GM18907 (cell line): ENCODE measurements around the gene PSTPIP2.
A peak's percentile ranks its signal among the peaks of the same experiment; 100 is the strongest.
"Not testable (repeated sequence)": the region's sequence is repeated elsewhere in the genome, so short reads cannot be mapped to it uniquely, and the experiment has no call there.

ENCODE experiments used
- ATAC-seq: cut with Tn5 transposase; IDR thresholded peaks from one replicate; pipeline ENCODE4 v1.9.1; 2021; ENCODE audit warnings: mild to moderate bottlenecking, moderate library complexity; ENCODE audit not compliant: unreplicated experiment

Gene PSTPIP2

GRCh38 chr18:46070815-46071652, 1.0 kb downstream of the PSTPIP2 start:
- ATAC-seq, result peak; percentile 19

- no peak for ATAC-seq
Measured at GRCh38 chr18:46070232-46070631, 1.8 kb downstream of the PSTPIP2 start.

GRCh38 chr18:46069524-46069923, 2.5 kb downstream of the PSTPIP2 start:
- no peak for ATAC-seq

- no peak for ATAC-seq
Measured at GRCh38 chr18:46068763-46069162, 3.3 kb downstream of the PSTPIP2 start.

GRCh38 chr18:46067438-46068007, 4.5 kb downstream of the PSTPIP2 start:
- no peak for ATAC-seq

- ATAC-seq, result no peak
Measured at GRCh38 chr18:46062781-46063180, 9.3 kb downstream of the PSTPIP2 start.

- ATAC-seq, result no peak
Measured at GRCh38 chr18:46061796-46062195, 10.3 kb downstream of the PSTPIP2 start.

GRCh38 chr18:46061387-46061786, 10.7 kb downstream of the PSTPIP2 start:
- ATAC-seq, result no peak

GRCh38 chr18:46060359-46060841, 11.7 kb downstream of the PSTPIP2 start:
- no peak for ATAC-seq

GRCh38 chr18:46055838-46056230, 16.2 kb downstream of the PSTPIP2 start:
- no peak for ATAC-seq

GRCh38 chr18:46054956-46055837, 16.9 kb downstream of the PSTPIP2 start:
- ATAC-seq, result no peak

- ATAC-seq, result no peak
Measured at GRCh38 chr18:46053368-46054095, 18.5 kb downstream of the PSTPIP2 start.

GRCh38 chr18:46051731-46052461, 20.2 kb downstream of the PSTPIP2 start:
- ATAC-seq, result no peak

- ATAC-seq, result no peak
Measured at GRCh38 chr18:46050268-46050667, 21.8 kb downstream of the PSTPIP2 start.

- ATAC-seq, result no peak
Measured at GRCh38 chr18:46048641-46049040, 23.4 kb downstream of the PSTPIP2 start.

- ATAC-seq, result not testable (repeated sequence)
Measured at GRCh38 chr18:46047369-46047768, 24.7 kb downstream of the PSTPIP2 start.

GRCh38 chr18:46046688-46047087, 25.4 kb downstream of the PSTPIP2 start:
- no peak for ATAC-seq

- ATAC-seq, result no peak
Measured at GRCh38 chr18:46046126-46046525, 25.9 kb downstream of the PSTPIP2 start.

GRCh38 chr18:46042571-46043123, 29.4 kb downstream of the PSTPIP2 start:
- ATAC-seq, result no peak

- no peak for ATAC-seq
Measured at GRCh38 chr18:46040747-46041104, 31.3 kb downstream of the PSTPIP2 start.
